Transverse colon (tissue), 3 donors: Measurements from ENCODE around the gene MBD3L1.

Source experiments
- POLR2A ChIP-seq: fragments of 450-650 bp; IDR thresholded peaks from one replicate; pipeline ENCODE4 v1.6.1; 2016; ENCODE audit warnings: antibody characterized with exemption, mild to moderate bottlenecking, moderate library complexity
- POLR2AphosphoS5 ChIP-seq, 3 donors: sonication (generic); formaldehyde crosslinking; IDR thresholded peaks; one replicate each; pipeline ENCODE4 v1.6.1; 2016; ENCODE audit warnings: antibody characterized with exemption in 3 of 3

- TF ChIP-seq POLR2A: no peak
- no peak for TF ChIP-seq POLR2AphosphoS5 (IDR thresholded peaks at IDR 0.05)
These were observed 55.2 kb downstream of the MBD3L1 start for GRCh38 chr19:8887364-8887763.
